HL-60/S4 treated with phorbol 12-myristate 13-acetate at 8.2 ng/mL for 4 days and 3 days (cell line): ENCODE data around the gene TLE4.

Source experiments
- in situ Hi-C: fragments of 300-500 bp; cut with MboI; formaldehyde crosslinking; loops from 2 replicates; pipeline ENCODE4 v1.15.0; 2022; ENCODE audit warnings: low sequenced_read_pairs

Gene TLE4

DNA sequence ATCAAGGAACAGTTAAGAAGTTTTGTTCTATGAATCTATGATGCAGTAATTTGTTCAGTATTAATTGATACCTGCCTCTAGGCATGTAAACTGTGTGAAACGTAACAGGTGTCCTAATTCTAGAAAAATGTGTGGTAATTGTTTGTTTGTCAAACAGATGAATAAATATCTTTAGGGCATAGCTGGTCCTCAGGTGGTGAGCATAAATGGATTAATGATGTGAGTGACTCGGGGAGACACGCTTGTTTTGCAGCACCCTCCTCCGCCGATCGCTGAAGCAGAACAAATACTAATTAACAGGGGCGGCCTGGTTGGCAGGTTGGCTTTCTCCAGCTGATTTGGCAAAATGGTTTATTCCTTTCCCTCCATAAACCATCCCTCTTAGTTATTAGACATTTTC is 88.8 kb downstream of the TLE4 start:
- in situ Hi-C loops = no loop called here

DNA sequence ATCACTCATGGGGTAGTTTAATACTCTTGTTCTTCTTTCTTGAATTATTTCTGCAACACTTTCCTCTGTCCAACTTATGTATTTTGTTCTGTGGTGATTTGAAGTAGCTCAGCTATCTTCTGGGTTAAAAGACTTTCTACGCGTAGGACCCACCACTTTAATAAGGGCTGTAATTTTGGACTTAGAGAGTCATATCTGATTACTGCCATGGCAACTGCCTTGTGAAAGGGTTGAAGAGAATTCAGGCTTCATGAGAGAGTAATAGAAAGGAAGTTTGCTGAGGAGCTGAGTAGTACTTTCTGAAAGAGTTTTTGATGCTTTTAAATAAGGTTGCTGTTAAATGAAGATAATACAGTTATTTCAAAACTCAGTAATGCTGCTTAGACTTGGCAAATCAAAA is 89.5 kb downstream of the TLE4 start:
- in situ Hi-C loops = no loop called here

GRCh38 chr9:79661886-79662536 is 90.2 kb downstream of the TLE4 start:
- in situ Hi-C loops = no loop called here

GRCh38 chr9:79662537-79662956 is 90.8 kb downstream of the TLE4 start:
- in situ Hi-C loops = no loop called here

- in situ Hi-C loops = no loop called here
These were observed 91.5 kb downstream of the TLE4 start for GRCh38 chr9:79663300-79663699.

- in situ Hi-C loops = no loop called here
These were observed 92.1 kb downstream of the TLE4 start for GRCh38 chr9:79663878-79664277.

- in situ Hi-C loops = no loop called here
These were observed 92.6 kb downstream of the TLE4 start for GRCh38 chr9:79664375-79664831.

DNA sequence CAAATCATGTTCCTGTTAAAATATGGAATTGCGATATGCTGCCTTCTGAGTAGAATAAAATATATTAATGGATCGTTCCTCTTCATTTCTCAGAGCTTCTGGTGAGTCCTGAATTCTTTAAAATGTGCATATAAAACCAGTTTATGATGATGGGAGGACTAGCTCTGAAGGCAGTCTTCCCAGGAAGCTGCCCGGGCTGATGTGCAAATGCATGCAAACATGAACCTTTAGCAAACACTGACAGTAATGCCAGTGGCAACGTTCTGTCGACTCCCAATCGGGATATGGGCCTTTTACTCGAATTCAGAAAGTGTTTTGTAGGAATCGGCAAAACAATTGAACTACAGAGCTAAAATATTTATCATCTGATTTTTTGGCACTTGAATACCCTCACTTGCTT is 93.6 kb downstream of the TLE4 start:
- in situ Hi-C loops = no loop called here

- in situ Hi-C loops = no loop called here
These were observed 94.2 kb downstream of the TLE4 start for GRCh38 chr9:79665931-79666330.

DNA sequence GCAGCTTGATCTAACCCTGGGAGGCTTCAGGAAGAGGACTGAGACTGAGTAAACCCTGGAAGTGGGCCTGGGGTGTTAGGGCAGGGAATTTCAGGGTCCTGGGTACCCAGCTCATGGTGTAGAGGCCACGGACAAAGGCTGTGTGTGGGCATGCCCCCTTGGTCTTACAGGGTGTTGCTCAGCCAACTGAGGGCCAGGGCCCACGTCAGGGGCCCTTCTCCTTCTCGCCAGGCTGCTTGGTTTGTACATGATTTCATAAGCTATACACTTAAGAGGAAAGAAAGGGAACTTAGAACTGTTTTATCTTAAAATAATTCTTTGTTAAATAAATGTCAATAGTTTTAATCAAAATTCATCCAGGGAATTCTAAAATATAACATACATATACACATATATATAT is 95.4 kb downstream of the TLE4 start:
- in situ Hi-C loops = no loop called here

- in situ Hi-C loops = no loop called here
These were observed 96.2 kb downstream of the TLE4 start for GRCh38 chr9:79667817-79668436.

GRCh38 chr9:79668956-79669355 is 97.2 kb downstream of the TLE4 start:
- in situ Hi-C loops = no loop called here

- in situ Hi-C loops = no loop called here
These were observed 98.7 kb downstream of the TLE4 start for GRCh38 chr9:79670269-79670961.

DNA sequence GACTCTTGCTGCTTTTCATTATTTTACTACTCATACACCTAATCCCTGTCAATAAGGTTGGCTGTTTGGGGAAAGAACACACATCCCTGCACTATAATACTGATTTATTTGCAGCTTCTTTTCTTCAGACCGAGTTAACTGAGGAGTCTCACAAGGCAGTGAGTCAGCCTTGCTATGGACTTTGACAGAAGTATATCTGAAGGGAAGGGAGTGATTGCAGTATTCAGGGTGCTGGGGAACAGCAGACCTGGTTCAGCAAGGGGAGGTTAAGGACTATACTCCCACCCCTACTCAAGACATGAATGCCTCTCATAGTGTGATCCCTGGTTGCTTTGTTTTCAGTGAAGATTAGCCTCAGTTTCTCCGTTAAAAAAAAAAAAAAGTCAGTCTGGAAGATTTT is 99.8 kb downstream of the TLE4 start:
- in situ Hi-C loops = no loop called here

GRCh38 chr9:79672236-79672635 is 100.5 kb downstream of the TLE4 start:
- in situ Hi-C loops = no loop called here

- in situ Hi-C loops = no loop called here
These were observed 101.1 kb downstream of the TLE4 start for GRCh38 chr9:79672891-79673290.

DNA sequence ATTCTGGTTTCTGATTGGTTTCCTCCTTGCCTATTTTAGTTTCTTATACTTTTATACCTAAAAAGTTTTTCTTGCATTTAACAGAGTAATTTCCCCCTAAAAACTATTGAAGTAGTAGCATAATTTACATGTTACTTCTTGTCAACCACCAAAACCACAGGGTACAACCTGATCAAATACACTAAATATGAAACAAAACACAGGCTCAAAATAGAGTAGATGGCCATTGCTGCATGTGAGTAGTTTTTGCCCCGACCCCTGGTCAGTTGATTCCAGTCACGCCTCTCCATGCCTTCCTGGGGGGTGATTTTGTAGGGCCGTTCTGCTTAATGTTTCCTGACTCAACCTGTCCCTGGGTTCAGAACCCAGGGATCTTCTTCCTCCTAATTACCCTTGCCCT is 101.8 kb downstream of the TLE4 start:
- in situ Hi-C loops = no loop called here

DNA sequence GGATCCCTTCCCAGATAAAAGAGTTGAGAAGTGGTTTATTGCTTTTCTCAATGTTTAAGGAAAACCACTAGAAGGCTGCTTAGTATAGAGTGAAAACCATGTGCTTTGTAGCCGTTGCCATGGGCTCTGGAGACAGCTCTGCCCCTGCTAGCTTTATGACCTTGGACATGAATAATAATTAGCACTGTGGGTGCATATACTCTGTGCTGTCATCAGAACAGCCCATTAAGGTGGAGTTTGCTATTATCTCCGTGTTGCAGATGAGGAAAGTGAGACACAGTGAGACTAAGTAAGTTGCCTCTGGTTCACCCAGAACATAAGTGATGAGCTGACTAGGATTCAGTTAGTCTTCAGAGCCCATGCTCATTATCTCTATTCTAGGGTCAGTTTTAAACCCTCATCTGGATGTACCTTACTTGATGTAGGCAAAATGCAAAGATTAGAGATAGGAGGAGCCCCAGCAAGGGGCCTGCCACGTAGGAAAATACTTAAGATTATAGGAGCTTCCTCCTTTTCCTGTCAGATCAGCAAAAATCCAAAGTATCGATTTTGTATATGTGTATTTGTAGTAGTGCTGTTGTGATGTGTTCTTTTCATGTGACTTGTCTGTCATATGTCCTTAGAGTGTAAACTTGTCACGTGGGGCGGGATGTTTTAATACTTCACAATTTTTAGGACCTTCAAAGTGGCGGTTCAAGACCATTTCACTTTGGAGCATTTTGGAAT is 102.5 kb downstream of the TLE4 start:
- in situ Hi-C loops = no loop called here

DNA sequence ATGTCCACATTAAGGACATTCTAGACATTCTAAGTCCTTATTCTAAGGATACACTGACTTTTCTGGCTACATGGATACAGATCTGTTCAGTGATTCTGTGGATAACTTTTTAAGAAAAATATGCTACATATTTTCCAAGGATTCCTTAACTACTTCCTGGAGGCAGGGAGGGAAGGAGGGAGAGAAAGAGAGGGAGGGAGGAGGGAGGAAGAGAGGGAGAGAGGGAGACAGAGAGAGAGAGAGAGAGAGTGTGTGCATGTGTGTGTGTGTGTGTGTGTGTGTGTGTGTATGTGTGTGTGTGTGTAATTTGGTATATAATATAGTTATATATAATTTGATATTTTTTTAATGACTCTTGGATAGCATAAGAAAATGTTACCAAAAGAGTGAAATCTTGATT is 109.8 kb downstream of the TLE4 start:
- in situ Hi-C loops = no loop called here

DNA sequence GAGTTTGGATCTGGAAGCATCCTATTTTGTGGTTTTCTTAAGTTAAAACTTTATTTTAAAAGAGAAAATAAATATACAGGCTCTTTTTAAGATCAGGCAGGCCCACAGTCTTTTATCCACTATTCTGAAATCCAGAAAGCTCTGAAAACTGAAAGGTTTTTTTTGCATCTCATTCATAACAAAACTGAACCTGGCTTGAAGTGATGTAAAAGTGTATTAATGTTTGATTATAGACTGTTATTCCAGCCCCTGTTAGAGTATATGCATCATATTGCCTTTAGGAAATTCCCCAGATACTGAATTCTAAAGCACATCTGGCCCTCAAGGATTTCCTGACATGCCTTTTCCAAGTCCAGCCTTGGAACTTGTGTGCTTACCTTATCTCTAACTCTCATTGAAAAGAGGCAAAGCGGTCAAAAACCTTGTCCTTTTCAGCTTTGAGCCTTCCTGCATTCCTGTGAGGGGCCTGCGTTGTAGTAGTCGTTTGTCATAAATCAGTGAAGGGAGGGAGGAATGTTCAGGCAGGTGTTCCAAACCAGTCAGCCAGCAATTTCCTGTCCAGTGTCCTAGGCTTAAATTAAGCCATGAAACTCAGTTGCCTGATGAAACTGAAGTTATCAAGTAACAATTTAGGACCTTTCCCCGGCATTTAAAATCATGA is 110.4 kb downstream of the TLE4 start:
- in situ Hi-C loops = no loop called here

GRCh38 chr9:79684059-79684458 is 112.3 kb downstream of the TLE4 start:
- in situ Hi-C loops = no loop called here
